ENCODE results near the gene NFATC1.

Gene NFATC1

GRCh38 chr18:79352432-79352831 is 43.3 kb upstream of the NFATC1 start:
- Histone ChIP-seq H3K4me2 (ENCODE audit: low read length) (no peak overlapping the region), H3K4me3 (ENCODE audit: low read length) (no peak overlapping the region), H3K79me2 (ENCODE audit: control insufficient read depth, low read length) (no peaks in the 10 kb centered on the region), H3K36me3 (ENCODE audit: control insufficient read depth, low read length) (no peaks in the 10 kb centered on the region), H3K27me3 (ENCODE audit: control insufficient read depth, low read length) (0 out of 2 replicates have a peak, but pooled peaks cover 2% of the 10 kb centered on the region), H3F3A (ENCODE audit: control insufficient read depth, insufficient read depth) (no peaks in the 10 kb centered on the region), H3K4me1 (ENCODE audit: control insufficient read depth, low read length) (peaks cover 11% of the 10 kb centered on the region), H4K20me1 (ENCODE audit: control insufficient read depth, insufficient read depth, low read depth, low read length) (no peaks in the 10 kb centered on the region), H3K27ac (ENCODE audit: low read depth, low read length) (no peak overlapping the region), H3K9me2 (replicated peaks; ENCODE audit: control insufficient read depth, low read length) (no peaks in the 10 kb centered on the region), H3K9me3 (ENCODE audit: control insufficient read depth, insufficient read depth, low read length) (no peaks in the 10 kb centered on the region)
- TF ChIP-seq CTCF (IDR thresholded peaks at IDR 0.05; ENCODE audit: low read depth, low read length, poor library complexity, severe bottlenecking): no peak
- TF ChIP-seq EZH2phosphoT487 (IDR thresholded peaks at IDR 0.05; ENCODE audit: borderline replicate concordance, low read length): no peak

GRCh38 chr18:79353267-79353666 is 42.5 kb upstream of the NFATC1 start:
- H3K36me3 ChIP-seq (ENCODE audit: control insufficient read depth, low read length): no peaks in the 10 kb centered on the region
- H3K4me2 ChIP-seq (ENCODE audit: low read length): no peak overlapping the region

GRCh38 chr18:79354350-79354749 is 41.4 kb upstream of the NFATC1 start:
- H3K27ac ChIP-seq (ENCODE audit: low read depth, low read length): no peak overlapping the region
- 0 out of 2 replicates have a peak, but pooled peaks cover 2% of the 10 kb centered on the region for H3K27me3 ChIP-seq (ENCODE audit: control insufficient read depth, low read length)
- H3K4me2 ChIP-seq (ENCODE audit: low read length): no peak overlapping the region
- no peaks in the 10 kb centered on the region for H3K79me2 ChIP-seq (ENCODE audit: control insufficient read depth, low read length)
- H3K4me3 ChIP-seq (ENCODE audit: low read length): no peak overlapping the region
- no peaks in the 10 kb centered on the region for H3K9me2 ChIP-seq (replicated peaks; ENCODE audit: control insufficient read depth, low read length)
- no peaks in the 10 kb centered on the region for H3F3A ChIP-seq (ENCODE audit: control insufficient read depth, insufficient read depth)
- TF ChIP-seq CTCF (IDR thresholded peaks at IDR 0.05; ENCODE audit: low read depth, low read length, poor library complexity, severe bottlenecking): no peak
- TF ChIP-seq EZH2phosphoT487 (IDR thresholded peaks at IDR 0.05; ENCODE audit: borderline replicate concordance, low read length): no peak
- no peaks in the 10 kb centered on the region for H3K36me3 ChIP-seq (ENCODE audit: control insufficient read depth, low read length)
- no peaks in the 10 kb centered on the region for H4K20me1 ChIP-seq (ENCODE audit: control insufficient read depth, insufficient read depth, low read depth, low read length)
- H3K9me3 ChIP-seq (ENCODE audit: control insufficient read depth, insufficient read depth, low read length): no peaks in the 10 kb centered on the region
- H3K4me1 ChIP-seq (ENCODE audit: control insufficient read depth, low read length): peaks cover 11% of the 10 kb centered on the region

More at GRCh38 chr18:79353267-79353666, 42.5 kb upstream of the NFATC1 start:
- H3F3A ChIP-seq (ENCODE audit: control insufficient read depth, insufficient read depth): no peaks in the 10 kb centered on the region
- no peaks in the 10 kb centered on the region for H4K20me1 ChIP-seq (ENCODE audit: control insufficient read depth, insufficient read depth, low read depth, low read length)
- TF ChIP-seq CTCF (IDR thresholded peaks at IDR 0.05; ENCODE audit: low read depth, low read length, poor library complexity, severe bottlenecking) (no peak), EZH2phosphoT487 (IDR thresholded peaks at IDR 0.05; ENCODE audit: borderline replicate concordance, low read length) (no peak)
- no peaks in the 10 kb centered on the region for H3K9me2 ChIP-seq (replicated peaks; ENCODE audit: control insufficient read depth, low read length)
- H3K9me3 ChIP-seq (ENCODE audit: control insufficient read depth, insufficient read depth, low read length): no peaks in the 10 kb centered on the region
- peaks cover 11% of the 10 kb centered on the region for H3K4me1 ChIP-seq (ENCODE audit: control insufficient read depth, low read length)
- no peak overlapping the region for H3K27ac ChIP-seq (ENCODE audit: low read depth, low read length)
- no peak overlapping the region for H3K4me3 ChIP-seq (ENCODE audit: low read length)
- no peaks in the 10 kb centered on the region for H3K79me2 ChIP-seq (ENCODE audit: control insufficient read depth, low read length)
- 0 out of 2 replicates have a peak, but pooled peaks cover 2% of the 10 kb centered on the region for H3K27me3 ChIP-seq (ENCODE audit: control insufficient read depth, low read length)
